SK-N-SH treated with all-trans-retinoic acid at 6 μM for 48 hours (cell line): ENCODE measurements around the gene MLPH.
"Not testable (repeated sequence)": the region's sequence is repeated elsewhere in the genome, so short reads cannot be mapped to it uniquely, and the experiment has no call there.

Source experiments
- CREB5 ChIP-seq: fragments of 250-450 bp; sonication (Bioruptor Pico); IDR thresholded peaks from 2 replicates; pipeline ENCODE4 v1.5.1; 2020; ENCODE audit warnings: low read depth, mild to moderate bottlenecking, moderate library complexity
- OSR1 ChIP-seq: fragments of 250-450 bp; sonication (Bioruptor Pico); IDR thresholded peaks from 2 replicates; pipeline ENCODE4 v1.8.0; 2022; ENCODE audit warnings: moderate library complexity, mild to moderate bottlenecking, inconsistent platforms
- PATZ1 ChIP-seq: fragments of 250-450 bp; sonication (Bioruptor Pico); IDR thresholded peaks from 2 replicates; pipeline ENCODE4 v1.8.0; 2020; ENCODE audit warnings: mild to moderate bottlenecking, moderate library complexity, borderline replicate concordance
- SNAI2 ChIP-seq: fragments of 250-450 bp; sonication (Bioruptor Pico); IDR thresholded peaks from 2 replicates; pipeline ENCODE4 v1.5.0; 2020; ENCODE audit warnings: mild to moderate bottlenecking, moderate library complexity
- TCF4 ChIP-seq: fragments of 250-450 bp; sonication (Bioruptor Pico); IDR thresholded peaks from 2 replicates; pipeline ENCODE4 v1.8.0; 2021; ENCODE audit warnings: mild to moderate bottlenecking, moderate library complexity, borderline replicate concordance
- ZFP3 ChIP-seq: fragments of 250-450 bp; sonication (Bioruptor Pico); IDR thresholded peaks from 2 replicates; pipeline ENCODE4 v1.5.0; 2020; ENCODE audit warnings: mild to moderate bottlenecking, moderate library complexity
- ZFP30 ChIP-seq: fragments of 450-650 bp; formaldehyde crosslinking; IDR thresholded peaks from 2 replicates; pipeline ENCODE4 v1.5.0; 2022; ENCODE audit warnings: mild to moderate bottlenecking, moderate library complexity
- ZNF565 ChIP-seq: fragments of 450-650 bp; formaldehyde crosslinking; conservative IDR thresholded peaks from 2 replicates; pipeline ENCODE4 v1.5.0; 2020; ENCODE audit warnings: low read depth, mild to moderate bottlenecking, moderate library complexity
- ZNF8 ChIP-seq: fragments of 450-650 bp; formaldehyde crosslinking; IDR thresholded peaks from 2 replicates; pipeline ENCODE4 v1.5.0; 2020; ENCODE audit warnings: mild to moderate bottlenecking, moderate library complexity

GRCh38 chr2:237469410-237469809, 17.6 kb upstream of the MLPH start:
- not testable (repeated sequence) for TF ChIP-seq SNAI2 (CRISPR knock-in tag); PATZ1 (CRISPR knock-in tag); ZFP30 (CRISPR knock-in tag); ZFP3 (CRISPR knock-in tag); ZNF8 (CRISPR knock-in tag); OSR1; ZNF565 (CRISPR knock-in tag); TCF4 (CRISPR knock-in tag); CREB5 (CRISPR knock-in tag)
